ENCODE measurements around the gene PRXL2B.

GRCh38 chr1:2578758-2579118 is 7.8 kb upstream of the PRXL2B start:
- TF ChIP-seq CTCF (conservative IDR thresholded peaks at IDR 0.05 in 1 of 2, IDR thresholded peaks at IDR 0.05 in 1 of 2; ENCODE audit: low read depth in 1 of 2, low read length in 2 of 2), result no peak
- no peak for TF ChIP-seq EZH2 (IDR thresholded peaks at IDR 0.05; ENCODE audit: low read length, missing control alignments)
